ENCODE data around the gene PPP4R1.

- no peak for TF ChIP-seq POLR2AphosphoS5 (IDR thresholded peaks at IDR 0.05; ENCODE audit: low read depth, low read length)
- TF ChIP-seq TAF1 (IDR thresholded peaks at IDR 0.05; ENCODE audit: borderline replicate concordance, low read depth, low read length) = no peak
These were observed 2.0 kb downstream of the PPP4R1 start for GRCh38 chr18:9612215-9612830.
